Neural progenitor cell (in vitro differentiated cells): Measurements from ENCODE around the gene ACACA.

Experiments
- CTCF ChIP-seq: fragments of 200-600 bp; sonication (generic); IDR thresholded peaks from 2 replicates; pipeline ENCODE4 v1.5.1; 2017; ENCODE audit warnings: antibody characterized with exemption, mild to moderate bottlenecking
- EZH2phosphoT487 ChIP-seq: fragments of 200-600 bp; sonication (generic); IDR thresholded peaks from 2 replicates; pipeline ENCODE4 v1.6.1; 2017; ENCODE audit warnings: antibody characterized with exemption

DNA sequence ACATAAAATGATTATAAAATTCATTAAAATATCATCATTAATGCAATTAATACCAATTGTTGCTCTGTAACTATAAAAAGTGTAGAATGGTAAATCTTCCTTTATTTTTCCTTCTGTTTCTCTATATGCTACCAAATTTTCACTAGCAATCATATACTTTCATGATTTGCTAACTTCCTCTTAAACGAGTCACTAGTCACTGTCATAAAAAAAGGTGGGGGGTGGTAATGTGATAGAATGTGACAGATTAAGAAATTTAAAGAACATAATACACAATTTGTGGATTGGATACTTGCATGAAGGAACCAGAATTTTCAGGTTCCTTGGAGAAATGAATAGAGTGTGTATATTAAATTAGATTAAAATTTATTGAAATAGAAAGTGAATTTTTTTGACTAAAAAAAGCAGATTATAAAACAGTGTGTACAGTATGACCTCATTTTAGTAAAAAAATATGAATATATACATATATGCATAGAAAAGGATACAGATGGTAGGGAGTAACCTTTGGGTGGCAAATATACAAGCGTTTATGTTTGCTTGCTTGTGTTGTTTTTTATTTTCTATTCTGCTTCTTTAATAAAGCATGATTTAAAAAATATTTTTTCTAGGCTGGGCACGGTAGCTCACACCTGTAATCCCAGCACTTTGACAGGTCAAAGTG, 87.6 kb downstream of the ACACA start:
- no peak for TF ChIP-seq CTCF
- TF ChIP-seq EZH2phosphoT487: no peak
